Stimulated activated CD4-positive, alpha-beta T cell treated with anti-CD3 and anti-CD28 coated beads, Interleukin-1b, Interleukin-23, amount 100 ng/mL, for 24 hours (primary cell): Measurements from ENCODE around the gene MOSPD3.

Experiments
- DNase-seq, 4 experiments: peaks; one replicate each; pipeline ENCODE4 v3.0.0-alpha.2; 2020; ENCODE audit warnings: low read depth in 4 of 4, low spot score in 1 of 4

Gene MOSPD3

GRCh38 chr7:100590077-100590737, 22.1 kb upstream of the MOSPD3 start:
- DNase-seq = no peak

- no peak for DNase-seq
Measured at GRCh38 chr7:100591596-100591995, 20.7 kb upstream of the MOSPD3 start.

- no peak for DNase-seq
Measured at GRCh38 chr7:100595188-100595587, 17.2 kb upstream of the MOSPD3 start.

- no peak for DNase-seq
Measured at GRCh38 chr7:100598425-100598824, 13.9 kb upstream of the MOSPD3 start.

- DNase-seq = no peak
Measured at GRCh38 chr7:100599911-100600729, 12.2 kb upstream of the MOSPD3 start.

GRCh38 chr7:100600730-100601038, 11.7 kb upstream of the MOSPD3 start:
- DNase-seq = no peak

- no peak for DNase-seq
Measured at GRCh38 chr7:100602889-100603725, 9.2 kb upstream of the MOSPD3 start.

GRCh38 chr7:100603726-100604027, 8.7 kb upstream of the MOSPD3 start:
- DNase-seq = no peak

- peak in 3 of 4 experiments; percentile 36 to 63 (median 51) for DNase-seq
Measured at GRCh38 chr7:100604028-100604975, 8.0 kb upstream of the MOSPD3 start.

- peak in 2 of 4 experiments; percentile 28 to 40 for DNase-seq
Measured at GRCh38 chr7:100604976-100605911, 7.1 kb upstream of the MOSPD3 start.

GRCh38 chr7:100606313-100606712, 6.0 kb upstream of the MOSPD3 start:
- DNase-seq = no peak

GRCh38 chr7:100607111-100607510, 5.2 kb upstream of the MOSPD3 start:
- DNase-seq = no peak

GRCh38 chr7:100609958-100610357, 2.4 kb upstream of the MOSPD3 start:
- DNase-seq = no peak

- no peak for DNase-seq
Measured at GRCh38 chr7:100612730-100613390, 520 bp downstream of the MOSPD3 start.

- no peak for DNase-seq
Measured at GRCh38 chr7:100613412-100614175, 1.3 kb downstream of the MOSPD3 start.

- DNase-seq = no peak
Measured at GRCh38 chr7:100614308-100614861, 2.0 kb downstream of the MOSPD3 start.

GRCh38 chr7:100620239-100620638, 7.9 kb downstream of the MOSPD3 start:
- DNase-seq = no peak

GRCh38 chr7:100620804-100621203, 8.5 kb downstream of the MOSPD3 start:
- DNase-seq = no peak
